ENCODE results near the gene POLR3A.

The POLR3A gene

GRCh38 chr10:77940225-77940624, 89.1 kb downstream of the POLR3A start:
- TF ChIP-seq, protein P1, sequence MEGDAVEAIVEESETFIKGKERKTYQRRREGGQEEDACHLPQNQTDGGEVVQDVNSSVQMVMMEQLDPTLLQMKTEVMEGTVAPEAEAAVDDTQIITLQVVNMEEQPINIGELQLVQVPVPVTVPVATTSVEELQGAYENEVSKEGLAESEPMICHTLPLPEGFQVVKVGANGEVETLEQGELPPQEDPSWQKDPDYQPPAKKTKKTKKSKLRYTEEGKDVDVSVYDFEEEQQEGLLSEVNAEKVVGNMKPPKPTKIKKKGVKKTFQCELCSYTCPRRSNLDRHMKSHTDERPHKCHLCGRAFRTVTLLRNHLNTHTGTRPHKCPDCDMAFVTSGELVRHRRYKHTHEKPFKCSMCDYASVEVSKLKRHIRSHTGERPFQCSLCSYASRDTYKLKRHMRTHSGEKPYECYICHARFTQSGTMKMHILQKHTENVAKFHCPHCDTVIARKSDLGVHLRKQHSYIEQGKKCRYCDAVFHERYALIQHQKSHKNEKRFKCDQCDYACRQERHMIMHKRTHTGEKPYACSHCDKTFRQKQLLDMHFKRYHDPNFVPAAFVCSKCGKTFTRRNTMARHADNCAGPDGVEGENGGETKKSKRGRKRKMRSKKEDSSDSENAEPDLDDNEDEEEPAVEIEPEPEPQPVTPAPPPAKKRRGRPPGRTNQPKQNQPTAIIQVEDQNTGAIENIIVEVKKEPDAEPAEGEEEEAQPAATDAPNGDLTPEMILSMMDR (IDR thresholded peaks at IDR 0.05; ENCODE audit: control insufficient read depth, extremely low read depth, insufficient read depth), result no peak
- no peak for DNase-seq (ENCODE audit: low read depth)
- H3K4me3 ChIP-seq (ENCODE audit: low read depth, low read length), result no peak overlapping the region

- TF ChIP-seq, protein P1 (IDR thresholded peaks at IDR 0.05; ENCODE audit: control insufficient read depth, extremely low read depth, insufficient read depth), result no peak
- peak; percentile 14 for DNase-seq (ENCODE audit: low read depth)
- no peak overlapping the region for H3K4me3 ChIP-seq (ENCODE audit: low read depth, low read length)
Observed at GRCh38 chr10:77939561-77940001, 89.7 kb downstream of the POLR3A start.

GRCh38 chr10:77936697-77937567, 92.4 kb downstream of the POLR3A start:
- no peak overlapping the region for H3K4me3 ChIP-seq (ENCODE audit: low read depth, low read length)
- TF ChIP-seq, protein P1 (IDR thresholded peaks at IDR 0.05; ENCODE audit: control insufficient read depth, extremely low read depth, insufficient read depth), result no peak
- DNase-seq (ENCODE audit: low read depth), result no peak

- no peak overlapping the region for H3K4me3 ChIP-seq (ENCODE audit: low read depth, low read length)
- TF ChIP-seq, protein P1 (IDR thresholded peaks at IDR 0.05; ENCODE audit: control insufficient read depth, extremely low read depth, insufficient read depth), result no peak
- no peak for DNase-seq (ENCODE audit: low read depth)
Observed at GRCh38 chr10:77932016-77932715, 97.1 kb downstream of the POLR3A start.

DNA sequence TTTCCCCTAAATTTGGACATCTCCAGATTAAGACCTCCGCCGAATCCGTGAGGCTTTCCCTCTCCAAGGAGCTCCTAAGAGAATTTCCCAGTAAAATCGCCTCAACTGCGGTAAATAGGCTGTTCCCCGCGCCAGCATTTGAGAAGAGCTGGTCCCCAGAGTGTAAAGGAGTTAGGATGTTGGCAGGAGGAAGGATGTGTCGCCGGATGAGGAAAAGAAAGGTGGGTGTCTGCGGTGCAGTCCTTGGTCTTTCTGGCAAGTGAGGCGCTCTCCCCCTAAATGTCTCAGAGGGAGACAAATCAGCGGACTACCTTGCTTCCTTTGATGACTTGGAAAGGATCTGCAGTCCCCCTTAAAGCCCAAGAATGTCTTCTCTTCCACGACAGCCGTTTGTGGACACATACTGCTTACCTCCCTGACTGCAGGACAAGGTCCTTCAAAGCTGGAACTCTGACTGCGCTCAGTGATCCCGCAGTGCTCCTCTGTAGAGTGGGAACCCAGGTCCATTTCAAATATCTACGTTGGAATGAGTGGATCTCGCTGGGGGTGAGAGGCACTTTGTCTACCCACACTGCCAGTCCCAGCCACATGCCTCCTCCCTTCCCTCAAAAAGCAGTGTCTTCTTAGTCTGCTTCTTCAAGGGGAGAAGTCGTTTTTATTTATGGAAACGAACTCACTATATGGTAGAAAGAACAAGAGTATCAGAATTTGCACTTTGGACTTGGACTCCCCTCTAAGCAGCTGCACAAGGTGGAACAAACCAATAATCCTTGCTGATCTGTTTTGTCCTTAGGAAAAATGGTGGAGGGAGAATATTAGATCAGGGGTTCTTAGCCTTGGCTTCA, 101.7 kb downstream of the POLR3A start:
- no peak for DNase-seq (ENCODE audit: low read depth)
- TF ChIP-seq, protein P1 (IDR thresholded peaks at IDR 0.05; ENCODE audit: control insufficient read depth, extremely low read depth, insufficient read depth), result no peak
- H3K4me3 ChIP-seq (ENCODE audit: low read depth, low read length), result peak overlapping the region; percentile 65

DNA sequence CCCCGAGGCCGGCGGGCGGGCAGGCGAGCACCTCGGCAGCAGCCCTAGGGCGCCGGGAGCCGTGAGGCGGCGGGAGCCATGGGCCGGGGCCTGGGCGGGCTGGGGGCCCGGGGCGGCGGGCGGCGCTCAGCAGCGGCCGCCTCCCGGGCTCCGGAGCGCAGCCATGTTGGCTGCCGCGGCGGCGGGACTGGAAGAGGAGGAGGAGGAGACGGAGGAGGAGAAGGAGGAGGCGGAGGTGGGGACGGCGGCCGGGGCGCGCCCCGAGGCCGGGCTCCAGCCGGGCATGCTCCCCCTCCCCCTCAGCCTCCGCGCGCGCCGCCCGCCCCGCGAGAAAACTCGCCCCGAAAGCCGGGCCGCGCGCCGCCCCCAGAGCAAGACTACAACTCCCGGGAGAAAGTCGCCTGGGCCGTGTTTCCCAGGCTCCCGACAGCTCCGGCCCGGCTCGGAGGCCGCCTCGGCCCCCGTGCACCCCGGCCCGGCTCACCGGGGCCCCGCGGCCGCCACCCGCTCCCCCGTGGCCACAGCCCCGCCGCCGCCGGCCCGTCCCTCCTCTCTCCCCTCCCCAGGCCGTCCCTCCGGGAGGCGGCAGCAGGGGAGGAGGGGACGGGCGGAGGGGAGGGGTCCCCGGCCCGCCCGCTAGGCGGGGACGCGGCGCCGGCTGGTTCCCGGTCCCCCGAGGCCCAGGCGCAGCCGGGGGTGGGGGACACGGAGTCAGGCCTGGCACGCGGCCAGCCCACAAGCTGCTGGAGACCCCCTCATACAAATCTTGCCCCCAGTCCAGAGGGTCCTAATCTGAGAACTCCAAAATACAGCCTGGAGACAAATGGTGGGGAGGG, 102.5 kb downstream of the POLR3A start, which contains the start of gene DLG5:
Gene DLG5 (minus strand): TSS at position 190 of the 836 bp plus-strand sequence. CDS start 235 bp downstream, outside the sequence.
- peak within 1 kb of the TSS; percentile 65 for H3K4me3 ChIP-seq (ENCODE audit: low read depth, low read length)
- no peak for DNase-seq (ENCODE audit: low read depth)
- TF ChIP-seq, protein P1 (IDR thresholded peaks at IDR 0.05; ENCODE audit: control insufficient read depth, extremely low read depth, insufficient read depth), result no peak
